Activated naive CD8-positive, alpha-beta T cell treated with anti-CD3 and anti-CD28 coated beads, Interleukin-2, amount 10 ng/mL, durations not matched to agents 7 days and 5 days (primary cell): ENCODE results near the gene ZFP3. TPM values are rescaled to one million over a fixed set of nuclear protein-coding genes. Genes with fewer than 3 reads are reported as not detected.
"Not testable (repeated sequence)": the region's sequence is repeated elsewhere in the genome, so short reads cannot be mapped to it uniquely, and the experiment has no call there.

Source experiments
- ATAC-seq: fragments of 150-1000 bp; cut with Tn5 transposase; one replicate; pipeline ENCODE4 v1.10.0; 2021; ENCODE audit warnings: low read depth, moderate library complexity
- POLR2A ChIA-PET: fragments of 350-600 bp; sonication (Branson Sonifier 250); formaldehyde crosslinking; loops from one replicate; lab custom pipeline; 2021; ENCODE audit warnings: antibody characterized with exemption; lab: Charles Lee
- DNase-seq: peaks from one replicate; pipeline ENCODE4 v3.0.0; 2021
- H3K27ac Mint-ChIP-seq: one replicate; pipeline ENCODE4 v1.8.0; 2022; ENCODE audit warnings: mild to moderate bottlenecking, mixed read lengths
- H3K27me3 Mint-ChIP-seq: one replicate; pipeline ENCODE4 v1.8.0; 2022; ENCODE audit warnings: mild to moderate bottlenecking, moderate library complexity, mixed read lengths
- H3K36me3 Mint-ChIP-seq: one replicate; pipeline ENCODE4 v1.8.0; 2021; ENCODE audit warnings: mild to moderate bottlenecking, mixed read lengths
- H3K4me1 Mint-ChIP-seq: one replicate; pipeline ENCODE4 v1.8.0; 2021; ENCODE audit warnings: mixed read lengths
- H3K4me3 Mint-ChIP-seq: one replicate; pipeline ENCODE4 v1.8.0; 2022; ENCODE audit warnings: mild to moderate bottlenecking, moderate library complexity, mixed read lengths
- H3K9me3 Mint-ChIP-seq: one replicate; pipeline ENCODE4 v1.8.0; 2021; ENCODE audit warnings: mixed read lengths
- total RNA-seq, 2 experiments: library from RNA; stranded (reverse); gene quantifications; one replicate each; pipeline ENCODE4 v1.2.3, GENCODE V29; 2021

The ZFP3 gene
- total RNA-seq, 2 experiments from 2014 or later = 7.3 to 8.3 TPM

GRCh38 chr17:5045496-5045895, 32.8 kb upstream of the ZFP3 start:
- Mint-ChIP-seq H3K9me3 (no peaks in the 10 kb centered on the region), H3K4me3 (no peak overlapping the region), H3K4me1 (peaks cover 51% of the 10 kb centered on the region), H3K27me3 (no peaks in the 10 kb centered on the region), H3K27ac (no peak overlapping the region), H3K36me3 (peaks cover 34% of the 10 kb centered on the region)
- DNase-seq (no peak), ATAC-seq (no peak)
- POLR2A ChIA-PET = interaction anchor here (0.7 to 1.7 kb wide), 3 partner anchors 58 to 106 kb away, joined by 3 to 5 read pairs (median 3); partner anchors contain the start of genes CAMTA2, RNF167 and SLC25A11

- Mint-ChIP-seq H3K9me3 (no peaks in the 10 kb centered on the region), H3K4me1 (peaks cover 43% of the 10 kb centered on the region), H3K27me3 (no peaks in the 10 kb centered on the region), H3K4me3 (no peak overlapping the region), H3K36me3 (peaks cover 36% of the 10 kb centered on the region), H3K27ac (peak overlapping the region; percentile 52)
- POLR2A ChIA-PET = interaction anchor here (0.6 kb wide), 1 partner anchor 61 kb away, joined by 3 read pairs; no protein-coding TSS in a partner anchor
- ATAC-seq (no peak), DNase-seq (no peak)
These were observed 30.8 kb upstream of the ZFP3 start for GRCh38 chr17:5047446-5047845.

- ATAC-seq (peak; percentile 94), DNase-seq (peak; percentile 59)
- Mint-ChIP-seq H3K27me3 (no peaks in the 10 kb centered on the region), H3K4me1 (peaks cover 34% of the 10 kb centered on the region), H3K4me3 (peak overlapping the region; percentile 25), H3K9me3 (no peaks in the 10 kb centered on the region), H3K36me3 (peaks cover 35% of the 10 kb centered on the region), H3K27ac (peak overlapping the region; percentile 39)
- POLR2A ChIA-PET = interaction anchor here (0.5 to 1.5 kb wide), 6 partner anchors 14 to 155 kb away, joined by 3 to 5 read pairs (median 4); partner anchors contain the start of gene ENO3
These were observed 28.9 kb upstream of the ZFP3 start for GRCh38 chr17:5049314-5049841.

- peaks cover 27% of the 10 kb centered on the region for H3K4me1 Mint-ChIP-seq
- no peak overlapping the region for H3K27ac Mint-ChIP-seq
These were observed 28.0 kb upstream of the ZFP3 start for GRCh38 chr17:5050278-5050677.

GRCh38 chr17:5055543-5055942, 22.7 kb upstream of the ZFP3 start:
- H3K27ac Mint-ChIP-seq = no peak overlapping the region
- ATAC-seq (no peak), DNase-seq (no peak)
- H3K4me3 Mint-ChIP-seq = no peak overlapping the region
- POLR2A ChIA-PET = interaction anchor here (2.0 kb wide), 1 partner anchor 68 kb away, joined by 4 read pairs; the partner anchor contains the start of gene CAMTA2
- H3K4me1 Mint-ChIP-seq = peaks cover 2% of the 10 kb centered on the region
- H3K9me3 Mint-ChIP-seq = no peaks in the 10 kb centered on the region
- H3K36me3 Mint-ChIP-seq = peaks cover 8% of the 10 kb centered on the region
- H3K27me3 Mint-ChIP-seq = no peaks in the 10 kb centered on the region

More at GRCh38 chr17:5050278-5050677, 28.0 kb upstream of the ZFP3 start:
- DNase-seq (no peak), ATAC-seq (no peak)
- H3K36me3 Mint-ChIP-seq = peaks cover 36% of the 10 kb centered on the region
- no peak overlapping the region for H3K4me3 Mint-ChIP-seq
- H3K9me3 Mint-ChIP-seq = no peaks in the 10 kb centered on the region
- H3K27me3 Mint-ChIP-seq = no peaks in the 10 kb centered on the region
- POLR2A ChIA-PET = interaction anchor here (0.6 to 1.5 kb wide), 2 partner anchors 13 to 508 kb away, joined by 4 to 5 read pairs; no protein-coding TSS in a partner anchor

- DNase-seq (no peak), ATAC-seq (no peak)
- H3K9me3 Mint-ChIP-seq = no peaks in the 10 kb centered on the region
- no peak overlapping the region for H3K4me3 Mint-ChIP-seq
- peaks cover 2% of the 10 kb centered on the region for H3K27me3 Mint-ChIP-seq
- POLR2A ChIA-PET = no interaction called here
- peaks cover 3% of the 10 kb centered on the region for H3K36me3 Mint-ChIP-seq
- H3K4me1 Mint-ChIP-seq = peaks cover 4% of the 10 kb centered on the region
- H3K27ac Mint-ChIP-seq = no peak overlapping the region
These were observed 13.0 kb upstream of the ZFP3 start for GRCh38 chr17:5065227-5065744.

- no peaks in the 10 kb centered on the region for H3K4me1 Mint-ChIP-seq
- H3K9me3 Mint-ChIP-seq = no peaks in the 10 kb centered on the region
- H3K27me3 Mint-ChIP-seq = peaks cover 2% of the 10 kb centered on the region
- POLR2A ChIA-PET = interaction anchor here (1.2 kb wide), 1 partner anchor 9 kb away, joined by 3 read pairs; no protein-coding TSS in a partner anchor
- H3K4me3 Mint-ChIP-seq = no peak overlapping the region
- H3K36me3 Mint-ChIP-seq = peaks cover 3% of the 10 kb centered on the region
- DNase-seq = no peak
- ATAC-seq = no peak
- no peak overlapping the region for H3K27ac Mint-ChIP-seq
These were observed 10.0 kb upstream of the ZFP3 start for GRCh38 chr17:5068236-5068635.

- no peaks in the 10 kb centered on the region for H3K4me1 Mint-ChIP-seq
- peaks cover 2% of the 10 kb centered on the region for H3K27me3 Mint-ChIP-seq
- H3K9me3 Mint-ChIP-seq = no peaks in the 10 kb centered on the region
- ATAC-seq (no peak), DNase-seq (no peak)
- peaks cover 3% of the 10 kb centered on the region for H3K36me3 Mint-ChIP-seq
- POLR2A ChIA-PET = no interaction called here
- H3K27ac Mint-ChIP-seq = no peak overlapping the region
- no peak overlapping the region for H3K4me3 Mint-ChIP-seq
These were observed 8.5 kb upstream of the ZFP3 start for GRCh38 chr17:5069724-5070123.

GRCh38 chr17:5075472-5075871, 2.8 kb upstream of the ZFP3 start:
- H3K27ac Mint-ChIP-seq, ATAC-seq, POLR2A ChIA-PET, DNase-seq, H3K9me3 Mint-ChIP-seq, H3K27me3 Mint-ChIP-seq, H3K4me3 Mint-ChIP-seq: not testable (repeated sequence)
- Mint-ChIP-seq H3K36me3 (peaks cover 12% of the 10 kb centered on the region), H3K4me1 (peaks cover 14% of the 10 kb centered on the region)

GRCh38 chr17:5077275-5077674, 992 bp upstream of the ZFP3 start:
- H3K9me3 Mint-ChIP-seq, ATAC-seq, DNase-seq, H3K27me3 Mint-ChIP-seq: not testable (repeated sequence)
- POLR2A ChIA-PET = interaction anchor here (0.9 kb wide), 2 partner anchors 9 to 17 kb away, joined by 3 to 4 read pairs; no protein-coding TSS in a partner anchor
- Mint-ChIP-seq H3K4me1 (peaks cover 14% of the 10 kb centered on the region), H3K36me3 (peaks cover 21% of the 10 kb centered on the region), H3K4me3 (peak overlapping the region; percentile 86), H3K27ac (peak overlapping the region; percentile 93)

GRCh38 chr17:5077781-5078105, 524 bp upstream of the ZFP3 start:
- POLR2A ChIA-PET = interaction anchor here (0.9 kb wide), 2 partner anchors 10 to 16 kb away, joined by 3 to 4 read pairs; no protein-coding TSS in a partner anchor

GRCh38 chr17:5080591-5080990, 2.3 kb downstream of the ZFP3 start:
- peaks cover 21% of the 10 kb centered on the region for H3K9me3 Mint-ChIP-seq
- H3K27ac Mint-ChIP-seq = peak overlapping the region; percentile 45
- H3K4me3 Mint-ChIP-seq = peak overlapping the region; percentile 28
- peaks cover 44% of the 10 kb centered on the region for H3K36me3 Mint-ChIP-seq
- POLR2A ChIA-PET = no interaction called here
- ATAC-seq (no peak), DNase-seq (no peak)
- peaks cover 12% of the 10 kb centered on the region for H3K4me1 Mint-ChIP-seq
- H3K27me3 Mint-ChIP-seq = no peaks in the 10 kb centered on the region

More at GRCh38 chr17:5077781-5078105, 524 bp upstream of the ZFP3 start:
- ATAC-seq (no peak), DNase-seq (no peak)
- peaks cover 14% of the 10 kb centered on the region for H3K4me1 Mint-ChIP-seq
- H3K4me3 Mint-ChIP-seq = peak overlapping the region; percentile 86
- H3K27ac Mint-ChIP-seq = peak overlapping the region; percentile 93
- H3K9me3 Mint-ChIP-seq = peaks cover 12% of the 10 kb centered on the region
- H3K27me3 Mint-ChIP-seq = no peaks in the 10 kb centered on the region
- peaks cover 24% of the 10 kb centered on the region for H3K36me3 Mint-ChIP-seq

- Mint-ChIP-seq H3K36me3 (peaks cover 70% of the 10 kb centered on the region), H3K4me3 (no peak overlapping the region), H3K4me1 (peaks cover 1% of the 10 kb centered on the region), H3K9me3 (peaks cover 55% of the 10 kb centered on the region), H3K27me3 (peaks cover 15% of the 10 kb centered on the region), H3K27ac (no peak overlapping the region)
- POLR2A ChIA-PET = no interaction called here
- ATAC-seq (no peak), DNase-seq (no peak)
These were observed 14.1 kb downstream of the ZFP3 start for GRCh38 chr17:5092218-5093010.
